Measurements from ENCODE around the gene SPATS1. TPM values are rescaled to one million over a fixed set of nuclear protein-coding genes. Genes with fewer than 3 reads are reported as not detected.
"Not testable (repeated sequence)": the region's sequence is repeated elsewhere in the genome, so short reads cannot be mapped to it uniquely, and the experiment has no call there.

Gene SPATS1
- total and polyA plus RNA-seq, 2 donors, result 0.09 to 0.33 TPM

- no peaks in the 10 kb centered on the region for H3K9me3 ChIP-seq (ENCODE audit: control insufficient read depth in 2 of 2, insufficient read depth in 1 of 2, low read length in 1 of 2)
- no peak overlapping the region for H3K4me3 ChIP-seq (ENCODE audit: low read length in 2 of 2)
- H3K27me3 ChIP-seq (ENCODE audit: control insufficient read depth in 2 of 2, insufficient read depth in 1 of 2, low read length in 1 of 2), result peaks cover 0 to 24% of the 10 kb centered on the region in 2 donors
- DNase-seq (ENCODE audit: low read depth in 6 of 9, low spot score in 9 of 9), result no peak
- H3K36me3 ChIP-seq (ENCODE audit: control insufficient read depth in 2 of 2, insufficient read depth in 2 of 2, low read length in 1 of 2), result no peaks in the 10 kb centered on the region
- no peaks in the 10 kb centered on the region for H3K4me1 ChIP-seq (ENCODE audit: control insufficient read depth in 2 of 2, insufficient read depth in 2 of 2, low read length in 2 of 2)
- WGBS, result 93% methylated on average over 5 of the region's 5 CpGs
- no peak overlapping the region for H3K27ac ChIP-seq (ENCODE audit: low read depth in 1 of 2, low read length in 1 of 2)
Observed at GRCh38 chr6:44333942-44334341, 8.5 kb upstream of the SPATS1 start.

- Histone ChIP-seq H3K9me3 (ENCODE audit: control insufficient read depth in 2 of 2, insufficient read depth in 1 of 2, low read length in 1 of 2) (no peaks in the 10 kb centered on the region), H3K27me3 (ENCODE audit: control insufficient read depth in 2 of 2, insufficient read depth in 1 of 2, low read length in 1 of 2) (peaks cover 0 to 19% of the 10 kb centered on the region in 2 donors), H3K4me1 (ENCODE audit: control insufficient read depth in 2 of 2, insufficient read depth in 2 of 2, low read length in 2 of 2) (no peaks in the 10 kb centered on the region), H3K27ac (ENCODE audit: low read depth in 1 of 2, low read length in 1 of 2) (no peak overlapping the region), H3K4me3 (ENCODE audit: low read length in 2 of 2) (no peak overlapping the region), H3K36me3 (ENCODE audit: control insufficient read depth in 2 of 2, insufficient read depth in 2 of 2, low read length in 1 of 2) (no peaks in the 10 kb centered on the region)
- WGBS, result 93% methylated on average over 1 of the region's 1 CpG
- DNase-seq (ENCODE audit: low read depth in 6 of 9, low spot score in 9 of 9), result no peak
Observed at GRCh38 chr6:44335631-44336030, 6.8 kb upstream of the SPATS1 start.

GRCh38 chr6:44338228-44339122 is 4.0 kb upstream of the SPATS1 start:
- no peaks in the 10 kb centered on the region for H3K4me1 ChIP-seq (ENCODE audit: control insufficient read depth in 2 of 2, insufficient read depth in 2 of 2, low read length in 2 of 2)
- WGBS, result 5% methylated on average over 11 of the region's 11 CpGs
- H3K27me3 ChIP-seq (ENCODE audit: control insufficient read depth in 2 of 2, insufficient read depth in 1 of 2, low read length in 1 of 2), result peaks cover 10 to 44% of the 10 kb centered on the region in 2 donors
- H3K36me3 ChIP-seq (ENCODE audit: control insufficient read depth in 2 of 2, insufficient read depth in 2 of 2, low read length in 1 of 2), result no peaks in the 10 kb centered on the region
- no peak overlapping the region for H3K27ac ChIP-seq (ENCODE audit: low read depth in 1 of 2, low read length in 1 of 2)
- no peaks in the 10 kb centered on the region for H3K9me3 ChIP-seq (ENCODE audit: control insufficient read depth in 2 of 2, insufficient read depth in 1 of 2, low read length in 1 of 2)
- DNase-seq (ENCODE audit: low read depth in 6 of 9, low spot score in 9 of 9), result peak; percentile 26 to 81 (median 65)
- H3K4me3 ChIP-seq (ENCODE audit: low read length in 2 of 2), result no peak overlapping the region

- 93% methylated on average over 5 of the region's 5 CpGs for WGBS
- H3K4me3 ChIP-seq (ENCODE audit: low read length in 2 of 2), result no peak overlapping the region
- no peaks in the 10 kb centered on the region for H3K9me3 ChIP-seq (ENCODE audit: control insufficient read depth in 2 of 2, insufficient read depth in 1 of 2, low read length in 1 of 2)
- peaks cover 15 to 52% of the 10 kb centered on the region in 2 donors for H3K27me3 ChIP-seq (ENCODE audit: control insufficient read depth in 2 of 2, insufficient read depth in 1 of 2, low read length in 1 of 2)
- H3K4me1 ChIP-seq (ENCODE audit: control insufficient read depth in 2 of 2, insufficient read depth in 2 of 2, low read length in 2 of 2), result no peaks in the 10 kb centered on the region
- no peak for DNase-seq (ENCODE audit: low read depth in 6 of 9, low spot score in 9 of 9)
- H3K27ac ChIP-seq (ENCODE audit: low read depth in 1 of 2, low read length in 1 of 2), result no peak overlapping the region
- H3K36me3 ChIP-seq (ENCODE audit: control insufficient read depth in 2 of 2, insufficient read depth in 2 of 2, low read length in 1 of 2), result no peaks in the 10 kb centered on the region
Observed at GRCh38 chr6:44339301-44339700, 3.1 kb upstream of the SPATS1 start.

DNA sequence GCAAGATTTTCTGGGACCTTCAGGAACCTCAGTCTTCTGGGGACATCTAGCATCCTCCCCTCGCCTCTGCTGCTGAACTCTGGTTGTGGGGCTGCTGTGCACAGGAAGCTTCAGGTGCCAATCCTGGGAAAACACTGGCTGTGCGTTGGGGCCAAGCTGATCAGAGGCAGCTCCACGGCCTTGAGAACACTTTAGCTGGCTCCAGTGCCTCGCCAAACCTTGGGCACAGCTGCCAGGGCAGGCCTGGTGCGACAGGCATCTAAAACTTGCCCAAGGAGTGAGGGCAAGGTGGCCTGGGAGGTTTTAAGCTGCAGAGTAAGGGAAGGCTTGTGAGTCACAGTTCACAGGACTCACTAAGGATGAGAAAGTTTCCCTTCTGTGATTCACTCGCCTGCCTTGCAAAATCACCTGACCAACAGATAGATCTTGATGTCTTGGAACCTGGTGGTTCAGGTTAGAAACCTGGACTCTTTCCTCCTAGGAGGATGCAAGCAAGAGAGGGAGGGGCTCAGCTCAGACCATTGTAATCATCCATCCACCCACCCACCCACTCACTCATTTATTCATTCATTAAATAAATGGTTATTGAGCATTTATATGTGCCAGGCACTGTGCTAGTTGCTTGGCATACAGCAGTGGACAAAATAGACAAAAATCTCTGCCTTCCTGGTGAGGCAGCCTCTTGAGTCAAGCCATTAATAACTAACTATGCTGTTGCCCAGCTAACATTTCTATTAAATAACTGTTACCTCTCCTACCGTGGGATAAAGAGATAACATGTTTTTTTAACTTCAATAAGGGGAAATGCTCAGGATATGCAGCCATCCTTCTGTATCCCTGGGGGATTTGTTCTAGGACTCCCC is 2.5 kb upstream of the SPATS1 start:
- DNase-seq (ENCODE audit: low read depth in 6 of 9, low spot score in 9 of 9), result no peak
- Histone ChIP-seq H3K36me3 (ENCODE audit: control insufficient read depth in 2 of 2, insufficient read depth in 2 of 2, low read length in 1 of 2) (no peaks in the 10 kb centered on the region), H3K27me3 (ENCODE audit: control insufficient read depth in 2 of 2, insufficient read depth in 1 of 2, low read length in 1 of 2) (peaks cover 15 to 57% of the 10 kb centered on the region in 2 donors), H3K9me3 (ENCODE audit: control insufficient read depth in 2 of 2, insufficient read depth in 1 of 2, low read length in 1 of 2) (no peaks in the 10 kb centered on the region), H3K4me1 (ENCODE audit: control insufficient read depth in 2 of 2, insufficient read depth in 2 of 2, low read length in 2 of 2) (no peaks in the 10 kb centered on the region), H3K4me3 (ENCODE audit: low read length in 2 of 2) (no peak overlapping the region), H3K27ac (ENCODE audit: low read depth in 1 of 2, low read length in 1 of 2) (no peak overlapping the region)
- WGBS, result 87% methylated on average over 7 of the region's 7 CpGs

GRCh38 chr6:44341095-44341890 is 1.2 kb upstream of the SPATS1 start:
- Histone ChIP-seq H3K4me3 (ENCODE audit: low read length in 2 of 2) (no peak overlapping the region), H3K36me3 (ENCODE audit: control insufficient read depth in 2 of 2, insufficient read depth in 2 of 2, low read length in 1 of 2) (no peaks in the 10 kb centered on the region), H3K9me3 (ENCODE audit: control insufficient read depth in 2 of 2, insufficient read depth in 1 of 2, low read length in 1 of 2) (no peaks in the 10 kb centered on the region), H3K27me3 (ENCODE audit: control insufficient read depth in 2 of 2, insufficient read depth in 1 of 2, low read length in 1 of 2) (peaks cover 15 to 67% of the 10 kb centered on the region in 2 donors), H3K27ac (ENCODE audit: low read depth in 1 of 2, low read length in 1 of 2) (no peak overlapping the region), H3K4me1 (ENCODE audit: control insufficient read depth in 2 of 2, insufficient read depth in 2 of 2, low read length in 2 of 2) (no peaks in the 10 kb centered on the region)
- WGBS, result 87% methylated on average over 8 of the region's 8 CpGs
- no peak for DNase-seq (ENCODE audit: low read depth in 6 of 9, low spot score in 9 of 9)

- Histone ChIP-seq H3K36me3 (ENCODE audit: control insufficient read depth in 2 of 2, insufficient read depth in 2 of 2, low read length in 1 of 2) (no peaks in the 10 kb centered on the region), H3K4me1 (ENCODE audit: control insufficient read depth in 2 of 2, insufficient read depth in 2 of 2, low read length in 2 of 2) (no peaks in the 10 kb centered on the region), H3K9me3 (ENCODE audit: control insufficient read depth in 2 of 2, insufficient read depth in 1 of 2, low read length in 1 of 2) (no peaks in the 10 kb centered on the region), H3K27me3 (ENCODE audit: control insufficient read depth in 2 of 2, insufficient read depth in 1 of 2, low read length in 1 of 2) (peaks cover 15 to 68% of the 10 kb centered on the region in 2 donors), H3K4me3 (ENCODE audit: low read length in 2 of 2) (no peak overlapping the region), H3K27ac (ENCODE audit: low read depth in 1 of 2, low read length in 1 of 2) (no peak overlapping the region)
- 31% methylated on average over 6 of the region's 6 CpGs for WGBS
- DNase-seq (ENCODE audit: low read depth in 6 of 9, low spot score in 9 of 9), result no peak
Observed at GRCh38 chr6:44342052-44342451, 398 bp upstream of the SPATS1 start.

DNA sequence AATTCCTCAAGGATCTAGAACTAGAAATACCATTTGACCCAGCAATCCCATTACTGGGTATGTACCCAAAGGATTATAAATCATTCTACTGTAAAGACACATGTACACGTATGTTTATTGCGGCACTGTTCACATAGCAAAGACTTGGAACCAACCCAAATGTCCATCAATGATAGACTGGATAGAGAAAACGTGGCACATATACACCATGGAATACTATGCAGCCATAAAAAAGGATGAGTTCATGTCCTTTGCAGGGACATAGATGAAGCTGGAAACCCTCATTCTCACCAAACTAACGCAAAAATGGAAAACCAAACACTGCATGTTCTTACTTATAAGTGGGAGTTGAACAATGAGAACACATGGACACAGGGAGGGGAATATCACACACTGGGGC is 4.4 kb downstream of the SPATS1 start:
- WGBS, result 87% methylated on average over 4 of the region's 4 CpGs
- H3K4me3 ChIP-seq (ENCODE audit: low read length in 2 of 2); DNase-seq (ENCODE audit: low read depth in 6 of 9, low spot score in 9 of 9); H3K9me3 ChIP-seq (ENCODE audit: control insufficient read depth in 2 of 2, insufficient read depth in 1 of 2, low read length in 1 of 2); H3K4me1 ChIP-seq (ENCODE audit: control insufficient read depth in 2 of 2, insufficient read depth in 2 of 2, low read length in 2 of 2); H3K27ac ChIP-seq (ENCODE audit: low read depth in 1 of 2, low read length in 1 of 2); H3K36me3 ChIP-seq (ENCODE audit: control insufficient read depth in 2 of 2, insufficient read depth in 2 of 2, low read length in 1 of 2): not testable (repeated sequence)
- H3K27me3 ChIP-seq (ENCODE audit: control insufficient read depth in 2 of 2, insufficient read depth in 1 of 2, low read length in 1 of 2), result peaks cover 15 to 43% of the 10 kb centered on the region in 2 donors
